Peyer's patch (tissue), 4 donors: ENCODE measurements around the gene UQCR11.

Experiments
- CTCF ChIP-seq, 6 experiments: fragments of 450-650 bp in 4 of 6; fragments of 200-600 bp in 2 of 6; sonication (generic) in 1 of 6; IDR thresholded peaks; one replicate each; pipeline ENCODE4 v1.5.1; 2017 to 2019; ENCODE audit warnings: antibody characterized with exemption in 6 of 6, mild to moderate bottlenecking in 3 of 6, moderate library complexity in 1 of 6
- POLR2A ChIP-seq, 2 donors: fragments of 450-650 bp; IDR thresholded peaks; one replicate each; pipeline ENCODE4 v1.5.1; 2017; ENCODE audit warnings: antibody characterized with exemption in 2 of 2, mild to moderate bottlenecking in 2 of 2, moderate library complexity in 2 of 2

GRCh38 chr19:1622541-1622940, 17.3 kb upstream of the UQCR11 start:
- TF ChIP-seq CTCF (IDR thresholded peaks at IDR 0.05) (no peak), POLR2A (IDR thresholded peaks at IDR 0.05) (no peak)
